BE2C (cell line): ENCODE measurements around the gene DPYD.

ENCODE experiments used
- DNase-seq: peaks from one replicate; pipeline ENCODE4 v3.0.0-alpha.2; 2020
- H3K27me3 ChIP-seq: fragments of 250-450 bp; sonication (Bioruptor Pico); 2 replicates; pipeline ENCODE4 v1.5.1; 2020; ENCODE audit warnings: mild to moderate bottlenecking
- H3K36me3 ChIP-seq: fragments of 250-450 bp; sonication (Bioruptor Pico); 2 replicates; pipeline ENCODE4 v1.5.1; 2020; ENCODE audit warnings: mild to moderate bottlenecking
- H3K4me1 ChIP-seq: fragments of 250-450 bp; sonication (Bioruptor Pico); 2 replicates; pipeline ENCODE4 v1.5.1; 2020
- H3K4me3 ChIP-seq: 2 replicates; pipeline ENCODE4 v1.5.1; 2011; ENCODE audit warnings: low read depth, low read length
- H3K9me3 ChIP-seq: fragments of 250-450 bp; sonication (Bioruptor Pico); 2 replicates; pipeline ENCODE4 v1.5.1; 2020
- CTCF ChIP-seq: IDR thresholded peaks from 2 replicates; pipeline ENCODE4 v1.5.1; 2012; ENCODE audit warnings: mild to moderate bottlenecking, low read depth, low read length

Gene DPYD

GRCh38 chr1:97803026-97803425, 117.8 kb downstream of the DPYD start:
- H3K36me3 ChIP-seq: no peaks in the 10 kb centered on the region
- no peaks in the 10 kb centered on the region for H3K9me3 ChIP-seq
- no peak for TF ChIP-seq CTCF
- no peak overlapping the region for H3K4me3 ChIP-seq
- no peaks in the 10 kb centered on the region for H3K27me3 ChIP-seq
- H3K4me1 ChIP-seq: peaks cover 2% of the 10 kb centered on the region
- no peak for DNase-seq

DNA sequence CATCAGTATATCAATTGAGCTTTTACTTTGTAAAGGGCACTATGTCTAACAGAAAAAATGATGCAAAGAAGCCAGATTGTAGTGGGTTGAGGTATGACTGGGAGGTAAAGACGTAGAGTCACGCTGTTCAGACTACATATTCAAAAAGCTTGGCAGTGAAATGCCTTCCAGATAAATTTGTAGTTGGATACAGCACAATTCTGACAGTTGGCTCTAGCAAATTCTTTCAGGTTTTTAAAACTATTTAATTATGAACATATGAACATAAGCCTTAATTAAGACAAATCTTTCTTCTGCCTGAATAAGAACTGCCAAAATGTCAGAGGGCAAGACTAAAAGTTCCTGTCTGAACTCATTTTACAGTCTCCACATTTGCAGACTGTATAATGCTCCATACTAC, 118.8 kb downstream of the DPYD start:
- no peaks in the 10 kb centered on the region for H3K9me3 ChIP-seq
- no peaks in the 10 kb centered on the region for H3K36me3 ChIP-seq
- H3K4me3 ChIP-seq: no peak overlapping the region
- TF ChIP-seq CTCF: no peak
- no peaks in the 10 kb centered on the region for H3K27me3 ChIP-seq
- no peak for DNase-seq
- H3K4me1 ChIP-seq: no peaks in the 10 kb centered on the region; the same call in 1 of the 2 replicates

DNA sequence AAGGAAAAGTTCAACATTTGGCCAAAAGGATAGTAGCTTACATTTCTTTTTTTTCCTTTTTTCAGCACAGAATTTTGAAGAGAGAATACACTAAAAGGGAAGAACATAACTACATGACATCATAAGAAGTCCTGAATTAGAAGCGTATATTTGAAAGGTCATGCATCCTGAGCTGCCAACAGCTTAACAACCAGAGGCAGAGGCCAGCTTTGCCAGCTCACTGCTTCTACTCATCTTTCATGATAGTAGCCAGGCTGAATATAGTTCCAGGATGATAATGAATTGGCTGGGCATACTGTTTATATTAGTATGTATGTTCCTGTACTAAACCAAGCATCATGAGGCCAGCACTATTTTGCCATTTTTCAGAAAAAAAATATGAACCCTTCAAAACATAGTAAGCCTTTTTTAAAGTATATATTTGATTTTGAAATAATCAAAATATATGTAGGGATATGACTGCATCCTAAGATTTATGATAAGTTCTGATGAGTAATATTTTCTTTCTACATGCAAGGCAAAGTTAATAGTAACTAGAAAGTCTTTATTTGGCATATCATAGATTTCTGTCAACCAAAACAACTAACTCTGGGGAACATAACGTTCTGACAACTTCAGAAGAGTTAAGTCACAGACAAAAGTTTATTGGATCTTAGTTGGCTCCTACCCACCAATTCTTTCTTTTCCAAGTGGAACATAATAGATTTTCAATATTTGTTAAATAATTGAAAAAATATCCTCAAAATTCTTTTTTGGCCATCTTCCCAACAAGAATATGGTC, 123.2 kb downstream of the DPYD start:
- no peaks in the 10 kb centered on the region for H3K4me1 ChIP-seq
- H3K36me3 ChIP-seq: no peaks in the 10 kb centered on the region
- no peak overlapping the region for H3K4me3 ChIP-seq
- no peak for DNase-seq
- no peaks in the 10 kb centered on the region for H3K9me3 ChIP-seq
- no peak for TF ChIP-seq CTCF
- H3K27me3 ChIP-seq: no peaks in the 10 kb centered on the region

DNA sequence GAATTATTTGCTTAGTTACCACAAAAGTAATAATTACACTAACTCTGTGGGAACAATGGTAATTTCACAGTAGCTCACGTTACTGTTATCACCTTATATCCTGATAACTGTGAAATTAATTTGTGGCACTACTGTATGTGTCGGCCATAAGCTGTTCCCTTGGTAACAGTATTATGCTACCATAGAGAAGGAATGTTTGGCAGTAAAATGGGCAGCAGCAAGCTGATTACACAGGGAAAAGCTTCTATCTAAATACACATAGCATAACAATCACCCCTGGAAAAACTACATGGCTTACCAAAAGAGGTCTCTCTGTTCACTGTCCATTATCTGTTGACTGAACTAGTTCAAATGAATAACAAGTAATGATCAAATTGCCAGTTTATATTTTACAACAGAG, 124.1 kb downstream of the DPYD start:
- no peak for DNase-seq
- no peaks in the 10 kb centered on the region for H3K27me3 ChIP-seq
- no peak overlapping the region for H3K4me3 ChIP-seq
- H3K36me3 ChIP-seq: no peaks in the 10 kb centered on the region
- no peaks in the 10 kb centered on the region for H3K9me3 ChIP-seq
- no peaks in the 10 kb centered on the region for H3K4me1 ChIP-seq
- no peak for TF ChIP-seq CTCF

DNA sequence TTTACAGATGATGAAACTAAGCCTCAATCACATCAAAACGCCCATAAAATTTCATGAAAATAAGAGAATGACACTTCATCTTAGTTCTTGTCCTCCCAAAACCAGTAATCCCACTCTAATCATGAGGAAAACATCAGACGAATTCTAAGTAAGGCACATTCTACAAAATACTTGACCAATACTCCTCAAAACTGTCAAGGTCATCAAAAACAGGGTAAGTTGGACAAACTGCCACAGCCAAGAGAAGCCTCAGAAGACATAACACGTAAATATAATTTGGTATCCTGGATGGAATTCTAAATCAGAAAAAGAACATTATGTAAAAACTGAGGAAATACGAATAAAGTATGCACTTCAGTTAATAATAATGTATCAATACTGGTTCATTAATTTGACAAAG, 128.2 kb downstream of the DPYD start:
- no peak overlapping the region for H3K4me3 ChIP-seq
- no peak for DNase-seq

More for the DNA sequence above, 128.2 kb downstream of the DPYD start:
- H3K4me1 ChIP-seq: no peaks in the 10 kb centered on the region
- no peaks in the 10 kb centered on the region for H3K27me3 ChIP-seq
- H3K9me3 ChIP-seq: no peaks in the 10 kb centered on the region
- no peaks in the 10 kb centered on the region for H3K36me3 ChIP-seq
- no peak for TF ChIP-seq CTCF
